A204.1 (cell line): ENCODE measurements around the gene CFAP20.
"Not testable (repeated sequence)": the region's sequence is repeated elsewhere in the genome, so short reads cannot be mapped to it uniquely, and the experiment has no call there.

Experiments used
- FAIRE-seq: peaks from 2 replicates; lab custom pipeline; 2012; peaks lifted over from hg19 to GRCh38; lab: Jason Lieb, UNC

Gene CFAP20

GRCh38 chr16:58096249-58096648, 32.9 kb downstream of the CFAP20 start:
- no peak for FAIRE-seq

- FAIRE-seq: not testable (repeated sequence)
Measured at GRCh38 chr16:58095575-58095960, 33.6 kb downstream of the CFAP20 start.

- FAIRE-seq: no peak
Measured at GRCh38 chr16:58094791-58095574, 34.2 kb downstream of the CFAP20 start.

- no peak for FAIRE-seq
Measured at GRCh38 chr16:58094026-58094425, 35.2 kb downstream of the CFAP20 start.

GRCh38 chr16:58090396-58090795, 38.8 kb downstream of the CFAP20 start:
- not testable (repeated sequence) for FAIRE-seq

GRCh38 chr16:58088091-58088490, 41.1 kb downstream of the CFAP20 start:
- no peak for FAIRE-seq

- FAIRE-seq: no peak
Measured at GRCh38 chr16:58087209-58087913, 41.8 kb downstream of the CFAP20 start.

GRCh38 chr16:58086381-58087208, 42.6 kb downstream of the CFAP20 start:
- FAIRE-seq: no peak

GRCh38 chr16:58085584-58086251, 43.5 kb downstream of the CFAP20 start:
- FAIRE-seq: no peak

- FAIRE-seq: no peak
Measured at GRCh38 chr16:58085171-58085570, 44.0 kb downstream of the CFAP20 start.

GRCh38 chr16:58084635-58085034, 44.5 kb downstream of the CFAP20 start:
- no peak for FAIRE-seq

- FAIRE-seq: no peak
Measured at GRCh38 chr16:58082381-58082780, 46.8 kb downstream of the CFAP20 start.

- FAIRE-seq: not testable (repeated sequence)
Measured at GRCh38 chr16:58080657-58081056, 48.5 kb downstream of the CFAP20 start.

- no peak for FAIRE-seq
Measured at GRCh38 chr16:58077796-58078195, 51.4 kb downstream of the CFAP20 start.

GRCh38 chr16:58076514-58076913, 52.7 kb downstream of the CFAP20 start:
- no peak for FAIRE-seq

- FAIRE-seq: no peak
Measured at GRCh38 chr16:58074657-58075056, 54.5 kb downstream of the CFAP20 start.

GRCh38 chr16:58073086-58073485, 56.1 kb downstream of the CFAP20 start:
- FAIRE-seq: not testable (repeated sequence)

- not testable (repeated sequence) for FAIRE-seq
Measured at GRCh38 chr16:58072134-58072533, 57.0 kb downstream of the CFAP20 start.

- no peak for FAIRE-seq
Measured at GRCh38 chr16:58070585-58070984, 58.6 kb downstream of the CFAP20 start.
